PC-9 (cell line): ENCODE measurements around the gene PRSS48. TPM values are rescaled to one million over a fixed set of nuclear protein-coding genes. Genes with fewer than 3 reads are reported as not detected.
A peak's percentile ranks its signal among the peaks of the same experiment; 100 is the strongest.

Experiments
- BruUV-seq: library from RNA; stranded (reverse); fragments of 400-500 nt; replicated peaks from 2 replicates; lab custom pipeline; 2021; lab: Mats Ljungman, UMichigan
- CTCF ChIA-PET: fragments of 300-600 bp; sonication (Branson Sonifier 250); formaldehyde crosslinking; loops from one replicate; lab custom pipeline; 2022; ENCODE audit warnings: antibody characterized with exemption; lab: Charles Lee
- POLR2A ChIA-PET: fragments of 300-600 bp; sonication (Branson Sonifier 250); formaldehyde crosslinking; loops from one replicate; lab custom pipeline; 2022; ENCODE audit warnings: antibody characterized with exemption; ENCODE audit not compliant: unreplicated experiment; lab: Charles Lee
- DNase-seq, 2 experiments: peaks; one replicate each; pipeline versions ENCODE4 v3.0.0 to v3.0.0-alpha.2; 2015 to 2022; ENCODE audit warnings: mixed read lengths in 1 of 2
- H2AFZ ChIP-seq: fragments of 200-600 bp; sonication (generic); 2 replicates; pipeline ENCODE4 v1.8.1; 2017; ENCODE audit warnings: antibody characterized with exemption
- H3F3A ChIP-seq: fragments of 200-600 bp; sonication (generic); 2 replicates; pipeline ENCODE4 v1.8.1; 2017; ENCODE audit warnings: antibody characterized with exemption, mild to moderate bottlenecking, low read depth; ENCODE audit not compliant: insufficient read depth
- H3K27ac ChIP-seq: fragments of 200-600 bp; sonication (generic); 2 replicates; pipeline ENCODE4 v1.6.1; 2016; ENCODE audit warnings: mixed run types
- H3K27me3 ChIP-seq: fragments of 200-600 bp; sonication (generic); 2 replicates; pipeline ENCODE4 v1.6.1; 2016; ENCODE audit warnings: low read depth, mixed run types; ENCODE audit not compliant: insufficient read depth
- H3K36me3 ChIP-seq: fragments of 200-600 bp; sonication (generic); 2 replicates; pipeline ENCODE4 v1.6.1; 2016; ENCODE audit warnings: low read depth, mixed run types
- H3K4me1 ChIP-seq: fragments of 200-600 bp; sonication (generic); replicated peaks from 2 replicates; pipeline ENCODE4 v1.6.1; 2016; ENCODE audit warnings: mixed run types; ENCODE audit not compliant: insufficient read depth
- H3K4me2 ChIP-seq: fragments of 200-600 bp; sonication (generic); 2 replicates; pipeline ENCODE4 v1.6.1; 2017; ENCODE audit warnings: mixed run types
- H3K4me3 ChIP-seq: fragments of 200-600 bp; sonication (generic); 2 replicates; pipeline ENCODE4 v1.6.1; 2016; ENCODE audit warnings: mixed run types
- H3K79me2 ChIP-seq: fragments of 200-600 bp; sonication (generic); 2 replicates; pipeline ENCODE4 v1.6.1; 2017; ENCODE audit warnings: low read depth, mixed run types
- H3K9me2 ChIP-seq: fragments of 200-600 bp; sonication (generic); 2 replicates; pipeline ENCODE4 v1.8.1; 2017; ENCODE audit warnings: mild to moderate bottlenecking; ENCODE audit not compliant: insufficient read depth
- H3K9me3 ChIP-seq: fragments of 200-600 bp; sonication (generic); 2 replicates; pipeline ENCODE4 v1.8.1; 2016; ENCODE audit warnings: low read depth; ENCODE audit not compliant: insufficient read depth
- H4K20me1 ChIP-seq: fragments of 200-600 bp; sonication (generic); 2 replicates; pipeline ENCODE4 v1.8.1; 2017; ENCODE audit not compliant: insufficient read depth
- EZH2 ChIP-seq: fragments of 200-600 bp; sonication (generic); IDR thresholded peaks from 2 replicates; pipeline ENCODE4 v1.8.0; 2017; ENCODE audit warnings: antibody characterized with exemption, low read depth
- intact Hi-C: fragments of 100-400 bp; cut with micrococcal nuclease; formaldehyde crosslinking; loops from one replicate; pipeline ENCODE4 v1.10.0; 2022; ENCODE audit not compliant: unreplicated experiment
- total RNA-seq: library from RNA; stranded (reverse); gene quantifications from 2 replicates; pipeline ENCODE4 v1.2.3, GENCODE V29; 2021
- TF ChIP-seq, protein P1 (sequence below): fragments of 200-600 bp; sonication (generic); conservative IDR thresholded peaks from 2 replicates; pipeline ENCODE4 v1.6.1; 2017; ENCODE audit warnings: mixed run types, antibody characterized with exemption, mild to moderate bottlenecking, moderate library complexity

The PRSS48 gene
- total RNA-seq, 1 experiment from 2014 or later = not detected

DNA sequence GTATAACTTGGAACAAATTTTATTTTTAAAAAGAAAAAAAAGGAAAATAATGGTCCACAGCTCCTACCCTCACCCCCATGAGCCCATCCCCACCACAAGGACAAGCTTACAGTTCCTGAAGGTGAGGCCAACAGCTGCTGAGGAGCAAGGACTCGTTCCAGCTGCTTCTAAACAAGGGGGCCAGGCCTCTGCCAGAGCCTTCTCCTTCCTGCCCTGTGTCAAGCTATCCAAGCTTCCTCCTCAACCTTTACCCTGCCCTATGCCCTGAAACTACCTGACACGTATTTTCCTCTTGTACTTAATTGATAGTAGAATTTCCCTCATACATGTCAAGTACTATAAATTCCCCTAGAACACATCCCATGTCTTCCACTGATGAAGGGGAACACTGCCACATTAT, 39.7 kb downstream of the PRSS48 start:
- POLR2A ChIA-PET = interaction anchor here (0.6 kb wide), 1 partner anchor 167 kb away, joined by 4 read pairs; no protein-coding TSS in a partner anchor

DNA sequence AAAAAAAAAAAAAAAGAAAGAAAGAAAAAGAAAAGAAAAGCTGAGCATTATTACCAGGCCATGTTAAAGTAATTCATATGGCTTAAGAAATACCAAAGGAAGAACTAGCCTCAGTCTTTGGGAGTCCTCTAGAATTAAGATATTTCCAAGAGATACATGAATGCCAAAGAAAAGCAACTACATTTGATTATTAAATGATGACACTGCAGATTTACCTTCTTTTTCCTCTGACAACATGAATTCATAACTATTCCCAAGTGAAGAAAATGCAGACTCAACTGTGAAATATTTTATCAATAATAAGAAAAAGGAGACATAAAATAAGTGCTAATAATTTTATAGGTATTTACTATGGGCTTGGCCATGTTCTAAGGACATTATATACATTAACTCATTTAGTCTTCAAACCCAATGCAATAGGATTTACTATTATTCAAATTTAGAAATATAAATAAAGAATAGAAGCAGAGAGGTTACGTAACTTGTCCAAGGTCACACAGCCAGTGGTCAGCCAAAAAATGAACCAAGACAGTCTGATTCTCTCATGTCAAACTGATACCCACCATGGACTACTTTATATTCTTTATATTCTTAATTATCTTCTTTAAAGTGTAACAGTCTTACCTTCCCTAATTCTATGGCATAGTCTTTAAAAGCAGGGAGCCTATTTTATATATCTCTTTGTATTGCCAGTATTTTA, 41.5 kb downstream of the PRSS48 start:
- Histone ChIP-seq H3K9me3 (no peaks in the 10 kb centered on the region), H2AFZ (no peak overlapping the region), H3K9me2 (no peaks in the 10 kb centered on the region), H4K20me1 (no peaks in the 10 kb centered on the region), H3K27me3 (no peaks in the 10 kb centered on the region), H3K4me1 (peaks cover 53% of the 10 kb centered on the region), H3K79me2 (peaks cover 91% of the 10 kb centered on the region), H3K27ac (no peak overlapping the region), H3K4me2 (no peak overlapping the region), H3K4me3 (no peak overlapping the region), H3F3A (peaks cover 22% of the 10 kb centered on the region), H3K36me3 (no peaks in the 10 kb centered on the region)
- intact Hi-C loops = no loop called here
- TF ChIP-seq, protein P1, sequence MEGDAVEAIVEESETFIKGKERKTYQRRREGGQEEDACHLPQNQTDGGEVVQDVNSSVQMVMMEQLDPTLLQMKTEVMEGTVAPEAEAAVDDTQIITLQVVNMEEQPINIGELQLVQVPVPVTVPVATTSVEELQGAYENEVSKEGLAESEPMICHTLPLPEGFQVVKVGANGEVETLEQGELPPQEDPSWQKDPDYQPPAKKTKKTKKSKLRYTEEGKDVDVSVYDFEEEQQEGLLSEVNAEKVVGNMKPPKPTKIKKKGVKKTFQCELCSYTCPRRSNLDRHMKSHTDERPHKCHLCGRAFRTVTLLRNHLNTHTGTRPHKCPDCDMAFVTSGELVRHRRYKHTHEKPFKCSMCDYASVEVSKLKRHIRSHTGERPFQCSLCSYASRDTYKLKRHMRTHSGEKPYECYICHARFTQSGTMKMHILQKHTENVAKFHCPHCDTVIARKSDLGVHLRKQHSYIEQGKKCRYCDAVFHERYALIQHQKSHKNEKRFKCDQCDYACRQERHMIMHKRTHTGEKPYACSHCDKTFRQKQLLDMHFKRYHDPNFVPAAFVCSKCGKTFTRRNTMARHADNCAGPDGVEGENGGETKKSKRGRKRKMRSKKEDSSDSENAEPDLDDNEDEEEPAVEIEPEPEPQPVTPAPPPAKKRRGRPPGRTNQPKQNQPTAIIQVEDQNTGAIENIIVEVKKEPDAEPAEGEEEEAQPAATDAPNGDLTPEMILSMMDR = no peak
- no peak for TF ChIP-seq EZH2
- BruUV-seq = no TSS peak
- POLR2A ChIA-PET = no interaction called here
- CTCF ChIA-PET = interaction anchor here (0.6 kb wide), 1 partner anchor 28 kb away, joined by 5 read pairs; no protein-coding TSS in a partner anchor
- DNase-seq = no peak

More for the DNA sequence above, 39.7 kb downstream of the PRSS48 start:
- Histone ChIP-seq H3F3A (peaks cover 23% of the 10 kb centered on the region), H3K4me3 (no peak overlapping the region), H3K4me2 (no peak overlapping the region), H3K9me3 (no peaks in the 10 kb centered on the region), H3K27ac (0 out of 2 replicates have a peak overlapping the region, but pooled peaks have one; percentile 26), H3K4me1 (peaks cover 49% of the 10 kb centered on the region), H3K27me3 (no peaks in the 10 kb centered on the region), H4K20me1 (peaks cover 3% of the 10 kb centered on the region; the same call in 1 of the 2 replicates), H3K36me3 (no peaks in the 10 kb centered on the region), H3K79me2 (peaks cover 87% of the 10 kb centered on the region), H3K9me2 (no peaks in the 10 kb centered on the region), H2AFZ (no peak overlapping the region)
- TF ChIP-seq, protein P1 = no peak
- no peak for TF ChIP-seq EZH2
- no peak for DNase-seq
- intact Hi-C loops = no loop called here
- CTCF ChIA-PET = no interaction called here
- no TSS peak for BruUV-seq

DNA sequence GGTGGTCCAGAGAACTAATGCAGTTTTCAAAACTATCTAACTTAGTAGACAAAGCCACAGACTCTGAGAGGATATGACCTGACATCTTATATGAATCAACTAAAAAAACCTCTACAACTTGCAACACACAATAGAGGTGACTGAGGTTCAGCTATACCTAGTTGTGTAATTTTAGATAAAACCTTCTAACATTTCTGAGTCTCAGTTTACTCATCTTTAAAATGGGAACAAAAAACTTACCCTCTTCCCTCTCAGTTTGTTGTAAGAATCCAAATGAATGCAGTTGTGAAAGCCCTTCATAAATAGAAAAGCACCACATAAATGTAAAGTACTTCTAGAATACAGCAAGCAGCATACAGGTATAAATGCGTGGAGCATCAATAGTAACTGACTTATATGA, 42.5 kb downstream of the PRSS48 start:
- Histone ChIP-seq H3K9me2 (no peaks in the 10 kb centered on the region), H3K27ac (no peak overlapping the region), H4K20me1 (no peaks in the 10 kb centered on the region), H3K9me3 (no peaks in the 10 kb centered on the region), H3K36me3 (no peaks in the 10 kb centered on the region), H3K79me2 (peaks cover 91% of the 10 kb centered on the region), H3K4me1 (peaks cover 48% of the 10 kb centered on the region), H3F3A (peaks cover 24% of the 10 kb centered on the region), H2AFZ (no peak overlapping the region), H3K4me2 (no peak overlapping the region), H3K4me3 (no peak overlapping the region), H3K27me3 (no peaks in the 10 kb centered on the region)
- BruUV-seq = no TSS peak
- DNase-seq = no peak
- CTCF ChIA-PET = no interaction called here
- intact Hi-C loops = no loop called here
- no peak for TF ChIP-seq EZH2
- TF ChIP-seq, protein P1 = no peak
- POLR2A ChIA-PET = no interaction called here
